B cell (primary cell): ENCODE results near the gene CDC42BPB.

Experiments used
- CTCF ChIP-seq: fragments of 200-600 bp; IDR thresholded peaks from one replicate; pipeline ENCODE4 v1.8.0; 2022; ENCODE audit warnings: antibody characterized with exemption, mild to moderate bottlenecking
- EZH2 ChIP-seq: IDR thresholded peaks from 2 replicates; pipeline ENCODE4 v1.6.1; 2012; ENCODE audit warnings: borderline replicate concordance, low read depth, mild to moderate bottlenecking, moderate library complexity, low read length; ENCODE audit not compliant: insufficient read depth, poor library complexity, severe bottlenecking

- TF ChIP-seq CTCF (no peak), EZH2 (no peak)
Measured at GRCh38 chr14:102951034-102951433, 106.3 kb downstream of the CDC42BPB start.
